ENCODE results near the gene RNF157. TPM values are rescaled to one million over a fixed set of nuclear protein-coding genes. Genes with fewer than 3 reads are reported as not detected.

RNF157 gene
- total and polyA plus RNA-seq, 2 of the 13 experiments (the other 11 are each of a cell fraction or from before 2014, with no cell fraction given): 0.44 to 1.5 TPM

DNA sequence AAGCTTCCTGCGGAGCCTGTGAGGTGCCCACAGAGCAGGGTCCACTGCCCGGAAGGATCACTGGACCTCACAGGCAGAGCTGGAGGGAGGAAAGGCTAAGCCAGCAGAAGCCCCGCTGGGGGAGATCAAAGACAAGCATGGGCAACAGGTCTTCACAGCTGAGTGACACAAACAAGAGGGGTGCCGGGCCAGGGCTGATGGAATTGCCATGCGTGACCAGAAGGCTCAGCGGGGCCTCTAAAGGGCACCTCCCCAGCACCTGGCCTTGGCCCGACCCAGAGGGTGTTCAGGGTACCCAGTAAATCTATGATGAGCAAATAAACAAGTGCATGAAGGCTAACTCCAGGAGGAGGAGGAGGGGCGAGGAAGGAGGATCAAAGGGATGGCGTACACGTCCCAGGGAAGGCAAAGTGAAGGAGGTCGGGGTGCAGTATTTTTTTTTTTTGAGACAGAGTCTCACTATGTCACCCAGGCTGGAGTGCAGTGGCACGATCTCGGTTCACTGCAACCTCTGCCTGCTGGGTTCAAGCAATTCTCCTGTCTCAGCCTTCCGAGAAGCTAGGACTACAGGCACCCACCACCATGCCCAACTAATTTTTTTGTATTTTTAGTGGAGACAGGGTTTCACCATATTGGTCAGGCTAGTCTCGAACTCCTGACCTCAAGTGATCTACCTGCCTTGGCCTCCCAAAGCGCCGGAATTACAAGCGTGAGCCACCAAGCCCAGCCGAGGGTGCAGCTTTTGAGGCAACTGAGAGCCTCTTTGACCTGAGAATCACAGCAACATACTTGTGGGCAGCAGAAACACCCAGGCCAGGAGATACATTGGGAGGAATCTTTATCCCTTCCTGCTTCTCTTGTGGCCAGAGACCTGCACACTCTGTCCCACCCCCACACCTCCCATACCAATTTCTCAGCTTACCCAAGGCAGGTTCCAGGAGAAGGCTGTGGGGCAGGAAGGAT, 120.6 kb downstream of the RNF157 start (continued):
- TF ChIP-seq, protein P1, sequence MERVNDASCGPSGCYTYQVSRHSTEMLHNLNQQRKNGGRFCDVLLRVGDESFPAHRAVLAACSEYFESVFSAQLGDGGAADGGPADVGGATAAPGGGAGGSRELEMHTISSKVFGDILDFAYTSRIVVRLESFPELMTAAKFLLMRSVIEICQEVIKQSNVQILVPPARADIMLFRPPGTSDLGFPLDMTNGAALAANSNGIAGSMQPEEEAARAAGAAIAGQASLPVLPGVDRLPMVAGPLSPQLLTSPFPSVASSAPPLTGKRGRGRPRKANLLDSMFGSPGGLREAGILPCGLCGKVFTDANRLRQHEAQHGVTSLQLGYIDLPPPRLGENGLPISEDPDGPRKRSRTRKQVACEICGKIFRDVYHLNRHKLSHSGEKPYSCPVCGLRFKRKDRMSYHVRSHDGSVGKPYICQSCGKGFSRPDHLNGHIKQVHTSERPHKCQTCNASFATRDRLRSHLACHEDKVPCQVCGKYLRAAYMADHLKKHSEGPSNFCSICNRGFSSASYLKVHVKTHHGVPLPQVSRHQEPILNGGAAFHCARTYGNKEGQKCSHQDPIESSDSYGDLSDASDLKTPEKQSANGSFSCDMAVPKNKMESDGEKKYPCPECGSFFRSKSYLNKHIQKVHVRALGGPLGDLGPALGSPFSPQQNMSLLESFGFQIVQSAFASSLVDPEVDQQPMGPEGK (CRISPR knock-in tag; IDR thresholded peaks at IDR 0.05): peak; percentile 55; the same call in 1 of the 2 replicates
- TF ChIP-seq ZNF460 (CRISPR knock-in tag; IDR thresholded peaks at IDR 0.05; ENCODE audit: borderline replicate concordance) (no peak), HNF4A (CRISPR knock-in tag; IDR thresholded peaks at IDR 0.05) (peak; percentile 76), ZNF33B (CRISPR knock-in tag; IDR thresholded peaks at IDR 0.05) (0 out of 2 replicates have a peak, but pooled peaks have one; percentile 27), CCDC6 (CRISPR knock-in tag; IDR thresholded peaks at IDR 0.05) (no peak), HNF4G (IDR thresholded peaks at IDR 0.05; ENCODE audit: borderline replicate concordance, low read depth, low read length) (no peak; the same call in 1 of the 2 replicates), HNF4G (CRISPR knock-in tag; IDR thresholded peaks at IDR 0.05; ENCODE audit: borderline replicate concordance, low read depth) (peak; percentile 84; the same call in 1 of the 2 replicates), MED13 (CRISPR knock-in tag; IDR thresholded peaks at IDR 0.05) (no peak), KLF6 (CRISPR knock-in tag; IDR thresholded peaks at IDR 0.05) (no peak), PAF1 (CRISPR knock-in tag; IDR thresholded peaks at IDR 0.05) (no peak), ZNF747 (CRISPR knock-in tag; IDR thresholded peaks at IDR 0.05; ENCODE audit: borderline replicate concordance) (peak; percentile 89; the same call in 1 of the 2 replicates), ZNF572 (CRISPR knock-in tag; IDR thresholded peaks at IDR 0.05) (no peak), ZFP90 (CRISPR knock-in tag; IDR thresholded peaks at IDR 0.05; ENCODE audit: borderline replicate concordance) (no peak), GATAD2A (CRISPR knock-in tag; IDR thresholded peaks at IDR 0.05) (peak; percentile 94), SRSF4 (IDR thresholded peaks at IDR 0.05; ENCODE audit: low read depth, low read length, poor library complexity, severe bottlenecking) (no peak), FOXA3 (CRISPR knock-in tag; IDR thresholded peaks at IDR 0.05) (peak; percentile 86)
- TF ChIP-seq, protein P2, sequence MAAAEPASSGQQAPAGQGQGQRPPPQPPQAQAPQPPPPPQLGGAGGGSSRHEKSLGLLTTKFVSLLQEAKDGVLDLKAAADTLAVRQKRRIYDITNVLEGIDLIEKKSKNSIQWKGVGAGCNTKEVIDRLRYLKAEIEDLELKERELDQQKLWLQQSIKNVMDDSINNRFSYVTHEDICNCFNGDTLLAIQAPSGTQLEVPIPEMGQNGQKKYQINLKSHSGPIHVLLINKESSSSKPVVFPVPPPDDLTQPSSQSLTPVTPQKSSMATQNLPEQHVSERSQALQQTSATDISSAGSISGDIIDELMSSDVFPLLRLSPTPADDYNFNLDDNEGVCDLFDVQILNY (CRISPR knock-in tag; conservative IDR thresholded peaks at IDR 0.05): no peak
- TF ChIP-seq, protein P3, sequence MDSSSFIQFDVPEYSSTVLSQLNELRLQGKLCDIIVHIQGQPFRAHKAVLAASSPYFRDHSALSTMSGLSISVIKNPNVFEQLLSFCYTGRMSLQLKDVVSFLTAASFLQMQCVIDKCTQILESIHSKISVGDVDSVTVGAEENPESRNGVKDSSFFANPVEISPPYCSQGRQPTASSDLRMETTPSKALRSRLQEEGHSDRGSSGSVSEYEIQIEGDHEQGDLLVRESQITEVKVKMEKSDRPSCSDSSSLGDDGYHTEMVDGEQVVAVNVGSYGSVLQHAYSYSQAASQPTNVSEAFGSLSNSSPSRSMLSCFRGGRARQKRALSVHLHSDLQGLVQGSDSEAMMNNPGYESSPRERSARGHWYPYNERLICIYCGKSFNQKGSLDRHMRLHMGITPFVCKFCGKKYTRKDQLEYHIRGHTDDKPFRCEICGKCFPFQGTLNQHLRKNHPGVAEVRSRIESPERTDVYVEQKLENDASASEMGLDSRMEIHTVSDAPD (CRISPR knock-in tag; IDR thresholded peaks at IDR 0.05): no peak
- TF ChIP-seq, protein P4, sequence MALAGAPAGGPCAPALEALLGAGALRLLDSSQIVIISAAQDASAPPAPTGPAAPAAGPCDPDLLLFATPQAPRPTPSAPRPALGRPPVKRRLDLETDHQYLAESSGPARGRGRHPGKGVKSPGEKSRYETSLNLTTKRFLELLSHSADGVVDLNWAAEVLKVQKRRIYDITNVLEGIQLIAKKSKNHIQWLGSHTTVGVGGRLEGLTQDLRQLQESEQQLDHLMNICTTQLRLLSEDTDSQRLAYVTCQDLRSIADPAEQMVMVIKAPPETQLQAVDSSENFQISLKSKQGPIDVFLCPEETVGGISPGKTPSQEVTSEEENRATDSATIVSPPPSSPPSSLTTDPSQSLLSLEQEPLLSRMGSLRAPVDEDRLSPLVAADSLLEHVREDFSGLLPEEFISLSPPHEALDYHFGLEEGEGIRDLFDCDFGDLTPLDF (CRISPR knock-in tag; IDR thresholded peaks at IDR 0.05): no peak
- TF ChIP-seq, protein P5, sequence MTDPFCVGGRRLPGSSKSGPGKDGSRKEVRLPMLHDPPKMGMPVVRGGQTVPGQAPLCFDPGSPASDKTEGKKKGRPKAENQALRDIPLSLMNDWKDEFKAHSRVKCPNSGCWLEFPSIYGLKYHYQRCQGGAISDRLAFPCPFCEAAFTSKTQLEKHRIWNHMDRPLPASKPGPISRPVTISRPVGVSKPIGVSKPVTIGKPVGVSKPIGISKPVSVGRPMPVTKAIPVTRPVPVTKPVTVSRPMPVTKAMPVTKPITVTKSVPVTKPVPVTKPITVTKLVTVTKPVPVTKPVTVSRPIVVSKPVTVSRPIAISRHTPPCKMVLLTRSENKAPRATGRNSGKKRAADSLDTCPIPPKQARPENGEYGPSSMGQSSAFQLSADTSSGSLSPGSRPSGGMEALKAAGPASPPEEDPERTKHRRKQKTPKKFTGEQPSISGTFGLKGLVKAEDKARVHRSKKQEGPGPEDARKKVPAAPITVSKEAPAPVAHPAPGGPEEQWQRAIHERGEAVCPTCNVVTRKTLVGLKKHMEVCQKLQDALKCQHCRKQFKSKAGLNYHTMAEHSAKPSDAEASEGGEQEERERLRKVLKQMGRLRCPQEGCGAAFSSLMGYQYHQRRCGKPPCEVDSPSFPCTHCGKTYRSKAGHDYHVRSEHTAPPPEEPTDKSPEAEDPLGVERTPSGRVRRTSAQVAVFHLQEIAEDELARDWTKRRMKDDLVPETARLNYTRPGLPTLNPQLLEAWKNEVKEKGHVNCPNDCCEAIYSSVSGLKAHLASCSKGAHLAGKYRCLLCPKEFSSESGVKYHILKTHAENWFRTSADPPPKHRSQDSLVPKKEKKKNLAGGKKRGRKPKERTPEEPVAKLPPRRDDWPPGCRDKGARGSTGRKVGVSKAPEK (CRISPR knock-in tag; IDR thresholded peaks at IDR 0.05; ENCODE audit: borderline replicate concordance): no peak
